ENCODE measurements around the gene RAB43.
"Not testable (repeated sequence)": the region's sequence is repeated elsewhere in the genome, so short reads cannot be mapped to it uniquely, and the experiment has no call there.

Gene RAB43

DNA sequence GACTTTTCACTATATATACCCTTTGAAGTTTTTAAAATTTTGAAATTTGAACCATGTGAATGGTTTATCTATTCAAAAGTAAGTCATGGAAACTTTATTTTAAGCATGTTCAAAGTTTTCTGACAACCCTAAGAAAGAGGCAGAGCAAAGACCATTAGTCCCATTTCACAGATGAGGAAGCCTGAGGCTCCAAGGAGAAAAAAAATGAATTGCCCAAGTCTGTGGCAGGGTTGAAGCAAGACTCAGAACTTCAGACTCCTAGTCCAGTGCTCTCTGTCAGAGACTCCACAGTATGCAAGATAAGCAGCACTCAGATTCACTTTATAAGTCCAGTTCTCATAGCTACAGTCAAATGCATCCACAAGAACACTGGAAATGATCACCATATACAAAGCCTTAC, 4.5 kb downstream of the RAB43 start:
- H3K27me3 ChIP-seq (replicated peaks; ENCODE audit: control insufficient read depth, insufficient read depth, low read length), result no peaks in the 10 kb centered on the region
- TF ChIP-seq, protein P1, sequence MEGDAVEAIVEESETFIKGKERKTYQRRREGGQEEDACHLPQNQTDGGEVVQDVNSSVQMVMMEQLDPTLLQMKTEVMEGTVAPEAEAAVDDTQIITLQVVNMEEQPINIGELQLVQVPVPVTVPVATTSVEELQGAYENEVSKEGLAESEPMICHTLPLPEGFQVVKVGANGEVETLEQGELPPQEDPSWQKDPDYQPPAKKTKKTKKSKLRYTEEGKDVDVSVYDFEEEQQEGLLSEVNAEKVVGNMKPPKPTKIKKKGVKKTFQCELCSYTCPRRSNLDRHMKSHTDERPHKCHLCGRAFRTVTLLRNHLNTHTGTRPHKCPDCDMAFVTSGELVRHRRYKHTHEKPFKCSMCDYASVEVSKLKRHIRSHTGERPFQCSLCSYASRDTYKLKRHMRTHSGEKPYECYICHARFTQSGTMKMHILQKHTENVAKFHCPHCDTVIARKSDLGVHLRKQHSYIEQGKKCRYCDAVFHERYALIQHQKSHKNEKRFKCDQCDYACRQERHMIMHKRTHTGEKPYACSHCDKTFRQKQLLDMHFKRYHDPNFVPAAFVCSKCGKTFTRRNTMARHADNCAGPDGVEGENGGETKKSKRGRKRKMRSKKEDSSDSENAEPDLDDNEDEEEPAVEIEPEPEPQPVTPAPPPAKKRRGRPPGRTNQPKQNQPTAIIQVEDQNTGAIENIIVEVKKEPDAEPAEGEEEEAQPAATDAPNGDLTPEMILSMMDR (IDR thresholded peaks at IDR 0.05; ENCODE audit: insufficient read depth, low read length, poor library complexity, severe bottlenecking), result no peak
- no peak for DNase-seq (ENCODE audit: extremely low read depth, insufficient read length)
- H3K4me3 ChIP-seq (replicated peaks; ENCODE audit: low read depth, low read length), result no peak overlapping the region
- H3K36me3 ChIP-seq (ENCODE audit: control insufficient read depth, insufficient read depth, low read length), result peaks cover 3% of the 10 kb centered on the region

- H3K36me3 ChIP-seq (ENCODE audit: control insufficient read depth, insufficient read depth, low read length), result peaks cover 3% of the 10 kb centered on the region
- H3K27me3 ChIP-seq (replicated peaks; ENCODE audit: control insufficient read depth, insufficient read depth, low read length), result no peaks in the 10 kb centered on the region
- DNase-seq (ENCODE audit: extremely low read depth, insufficient read length), result no peak
- H3K4me3 ChIP-seq (replicated peaks; ENCODE audit: low read depth, low read length), result no peak overlapping the region
- TF ChIP-seq, protein P1 (IDR thresholded peaks at IDR 0.05; ENCODE audit: insufficient read depth, low read length, poor library complexity, severe bottlenecking), result no peak
Measured at GRCh38 chr3:129116482-129116946, 5.1 kb downstream of the RAB43 start.

- TF ChIP-seq, protein P1 (IDR thresholded peaks at IDR 0.05; ENCODE audit: insufficient read depth, low read length, poor library complexity, severe bottlenecking), result no peak
- Histone ChIP-seq H3K4me3 (replicated peaks; ENCODE audit: low read depth, low read length) (no peak overlapping the region), H3K27me3 (replicated peaks; ENCODE audit: control insufficient read depth, insufficient read depth, low read length) (no peaks in the 10 kb centered on the region), H3K36me3 (ENCODE audit: control insufficient read depth, insufficient read depth, low read length) (peaks cover 3% of the 10 kb centered on the region)
- DNase-seq (ENCODE audit: extremely low read depth, insufficient read length), result no peak
Measured at GRCh38 chr3:129114455-129114854, 7.1 kb downstream of the RAB43 start.

- no peaks in the 10 kb centered on the region; the same call in none of the 2 replicates for H3K36me3 ChIP-seq (ENCODE audit: control insufficient read depth, insufficient read depth, low read length)
- no peaks in the 10 kb centered on the region for H3K27me3 ChIP-seq (replicated peaks; ENCODE audit: control insufficient read depth, insufficient read depth, low read length)
- TF ChIP-seq, protein P1 (IDR thresholded peaks at IDR 0.05; ENCODE audit: insufficient read depth, low read length, poor library complexity, severe bottlenecking), result no peak
- no peak overlapping the region for H3K4me3 ChIP-seq (replicated peaks; ENCODE audit: low read depth, low read length)
- no peak for DNase-seq (ENCODE audit: extremely low read depth, insufficient read length)
Measured at GRCh38 chr3:129112308-129113052, 9.1 kb downstream of the RAB43 start.

- not testable (repeated sequence) for H3K36me3 ChIP-seq (ENCODE audit: control insufficient read depth, insufficient read depth, low read length); DNase-seq (ENCODE audit: extremely low read depth, insufficient read length); H3K27me3 ChIP-seq (replicated peaks; ENCODE audit: control insufficient read depth, insufficient read depth, low read length); H3K4me3 ChIP-seq (replicated peaks; ENCODE audit: low read depth, low read length)
Measured at GRCh38 chr3:129111076-129111780, 10.4 kb downstream of the RAB43 start.

- TF ChIP-seq, protein P1 (IDR thresholded peaks at IDR 0.05; ENCODE audit: insufficient read depth, low read length, poor library complexity, severe bottlenecking), result no peak
- peaks cover 6% of the 10 kb centered on the region for H3K36me3 ChIP-seq (ENCODE audit: control insufficient read depth, insufficient read depth, low read length)
- H3K27me3 ChIP-seq (replicated peaks; ENCODE audit: control insufficient read depth, insufficient read depth, low read length), result no peaks in the 10 kb centered on the region
- no peak overlapping the region for H3K4me3 ChIP-seq (replicated peaks; ENCODE audit: low read depth, low read length)
- DNase-seq (ENCODE audit: extremely low read depth, insufficient read length), result no peak
Measured at GRCh38 chr3:129107793-129108192, 13.8 kb downstream of the RAB43 start.

Measured in GM06990 (cell line).